Uterus (tissue), 2 donors: Measurements from ENCODE around the gene LRP8.

Experiments
- POLR2A ChIP-seq, 2 donors: fragments of 450-650 bp; IDR thresholded peaks; one replicate each; pipeline ENCODE4 v1.6.1; 2016; ENCODE audit warnings: antibody characterized with exemption in 2 of 2, mild to moderate bottlenecking in 1 of 2, moderate library complexity in 1 of 2
- TF ChIP-seq, protein P1 (sequence below), 4 experiments: fragments of 200-600 bp in 2 of 4; fragments of 450-650 bp in 2 of 4; sonication (generic) in 2 of 4; IDR thresholded peaks; one replicate each; pipeline ENCODE4 v1.5.1; 2016 to 2019; ENCODE audit warnings: antibody characterized with exemption in 4 of 4, mild to moderate bottlenecking in 2 of 4, moderate library complexity in 1 of 4

DNA sequence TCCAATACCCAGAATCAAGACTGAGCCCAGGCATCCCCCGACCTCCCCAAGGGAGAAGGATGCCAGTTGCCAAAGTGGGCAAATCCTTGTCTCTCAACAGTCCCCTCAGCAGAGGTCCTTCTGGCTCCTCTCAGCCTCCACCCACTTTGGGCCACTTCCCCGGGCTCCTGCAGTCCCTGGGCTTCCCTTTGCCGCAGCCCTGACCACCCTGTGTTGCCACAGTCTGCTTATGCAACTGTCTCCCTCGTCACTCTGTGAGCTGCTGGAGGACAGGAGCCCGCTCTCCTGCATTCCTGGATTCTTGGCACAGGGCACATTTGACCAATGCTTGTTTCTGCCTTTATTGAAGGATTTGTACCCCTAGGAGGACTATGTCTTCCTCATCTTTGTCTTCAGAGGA lies 2.9 kb upstream of the LRP8 start:
- TF ChIP-seq POLR2A (IDR thresholded peaks at IDR 0.05) = no peak
- TF ChIP-seq, protein P1, sequence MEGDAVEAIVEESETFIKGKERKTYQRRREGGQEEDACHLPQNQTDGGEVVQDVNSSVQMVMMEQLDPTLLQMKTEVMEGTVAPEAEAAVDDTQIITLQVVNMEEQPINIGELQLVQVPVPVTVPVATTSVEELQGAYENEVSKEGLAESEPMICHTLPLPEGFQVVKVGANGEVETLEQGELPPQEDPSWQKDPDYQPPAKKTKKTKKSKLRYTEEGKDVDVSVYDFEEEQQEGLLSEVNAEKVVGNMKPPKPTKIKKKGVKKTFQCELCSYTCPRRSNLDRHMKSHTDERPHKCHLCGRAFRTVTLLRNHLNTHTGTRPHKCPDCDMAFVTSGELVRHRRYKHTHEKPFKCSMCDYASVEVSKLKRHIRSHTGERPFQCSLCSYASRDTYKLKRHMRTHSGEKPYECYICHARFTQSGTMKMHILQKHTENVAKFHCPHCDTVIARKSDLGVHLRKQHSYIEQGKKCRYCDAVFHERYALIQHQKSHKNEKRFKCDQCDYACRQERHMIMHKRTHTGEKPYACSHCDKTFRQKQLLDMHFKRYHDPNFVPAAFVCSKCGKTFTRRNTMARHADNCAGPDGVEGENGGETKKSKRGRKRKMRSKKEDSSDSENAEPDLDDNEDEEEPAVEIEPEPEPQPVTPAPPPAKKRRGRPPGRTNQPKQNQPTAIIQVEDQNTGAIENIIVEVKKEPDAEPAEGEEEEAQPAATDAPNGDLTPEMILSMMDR (IDR thresholded peaks at IDR 0.05) = no peak
